Stomach (tissue), 9 donors: ENCODE results near the gene LYPD6B. TPM values are rescaled to one million over a fixed set of nuclear protein-coding genes. Genes with fewer than 3 reads are reported as not detected.

Source experiments
- DNase-seq, 2 donors: peaks; one replicate each; pipeline versions ENCODE4 v3.0.0 to v3.0.0-alpha.2; 2013 to 2019
- H3K27ac ChIP-seq, 5 donors: fragments of 200-600 bp in 4 of 5; sonication (generic) in 4 of 5; one replicate each; pipeline ENCODE4 v1.5.1; 2013 to 2019; ENCODE audit warnings: mild to moderate bottlenecking in 1 of 5, moderate library complexity in 1 of 5
- H3K27me3 ChIP-seq, 3 donors: fragments of 200-600 bp; sonication (generic); one replicate each; pipeline ENCODE4 v1.5.1; 2017 to 2019; ENCODE audit warnings: mixed run types in 1 of 3
- H3K36me3 ChIP-seq, 4 donors: fragments of 200-600 bp; sonication (generic); 1 replicate in 3 of 4; 2 replicates in 1 of 4; pipeline ENCODE4 v1.5.1; 2016 to 2019
- H3K4me1 ChIP-seq, 4 donors: fragments of 200-600 bp; sonication (generic); one replicate each; pipeline ENCODE4 v1.5.1; 2016 to 2019
- H3K4me3 ChIP-seq, 4 donors: fragments of 200-600 bp; sonication (generic) in 3 of 4; one replicate each; pipeline ENCODE4 v1.5.1; 2016 to 2019; ENCODE audit warnings: mild to moderate bottlenecking in 1 of 4
- H3K9me3 ChIP-seq, 4 donors: fragments of 200-600 bp; sonication (generic); one replicate each; pipeline ENCODE4 v1.5.1; 2016 to 2019
- CTCF ChIP-seq, 7 experiments: fragments of 450-650 bp in 4 of 7; fragments of 200-600 bp in 3 of 7; sonication (generic) in 3 of 7; IDR thresholded peaks; one replicate each; pipeline ENCODE4 v1.5.1; 2016 to 2019; ENCODE audit warnings: antibody characterized with exemption in 7 of 7, control low read depth in 2 of 7, mild to moderate bottlenecking in 1 of 7
- EP300 ChIP-seq: sonication (generic); formaldehyde crosslinking; IDR thresholded peaks from one replicate; pipeline ENCODE4 v1.6.1; 2017; ENCODE audit warnings: antibody characterized with exemption
- POLR2A ChIP-seq, 4 donors: fragments of 450-650 bp; IDR thresholded peaks; one replicate each; pipeline ENCODE4 v1.6.1; 2016; ENCODE audit warnings: antibody characterized with exemption in 4 of 4, control low read depth in 2 of 4, mild to moderate bottlenecking in 1 of 4, moderate library complexity in 1 of 4
- POLR2AphosphoS5 ChIP-seq, 3 donors: sonication (generic); formaldehyde crosslinking; IDR thresholded peaks; one replicate each; pipeline ENCODE4 v1.6.1; 2016; ENCODE audit warnings: antibody characterized with exemption in 3 of 3
- WGBS, 5 donors: extraction: QIAGEN DNeasy Blood & Tissue Kit in 3 of 5; methylation state at CpG; one replicate each; pipeline versions ENCODE4 v1.1.5 to v1.1.7; 2013 to 2018; 5-methylcytosine and 5-hydroxymethylcytosine counted together
- intact Hi-C: fragments of 100-400 bp; cut with DNase I; formaldehyde crosslinking; loops from one replicate; pipeline ENCODE4 v1.15.1; 2023; ENCODE audit warnings: low total_unique reads
- polyA plus RNA-seq, 3 donors: library from polyadenylated mRNA; stranded (reverse); fragments of 200-250 nt; gene quantifications; one replicate each; pipeline ENCODE4 v1.2.3, GENCODE V29; 2013
- total RNA-seq, 5 donors: library from RNA; depleted of rRNA; stranded (reverse); fragments of >200 nt; gene quantifications; one replicate each; pipeline versions ENCODE4 v1.1.0 to v1.2.3, GENCODE V29; 2014 to 2016
- donor health status: healthy with polysubstance abuse.
- donor health status: Bipolar disorder and iron deficiency.
- donor health status: healthy.

LYPD6B gene
- total and polyA plus RNA-seq, 8 donors, result 10.9 to 88.7 (median 20.5) TPM; not detected in 1

DNA sequence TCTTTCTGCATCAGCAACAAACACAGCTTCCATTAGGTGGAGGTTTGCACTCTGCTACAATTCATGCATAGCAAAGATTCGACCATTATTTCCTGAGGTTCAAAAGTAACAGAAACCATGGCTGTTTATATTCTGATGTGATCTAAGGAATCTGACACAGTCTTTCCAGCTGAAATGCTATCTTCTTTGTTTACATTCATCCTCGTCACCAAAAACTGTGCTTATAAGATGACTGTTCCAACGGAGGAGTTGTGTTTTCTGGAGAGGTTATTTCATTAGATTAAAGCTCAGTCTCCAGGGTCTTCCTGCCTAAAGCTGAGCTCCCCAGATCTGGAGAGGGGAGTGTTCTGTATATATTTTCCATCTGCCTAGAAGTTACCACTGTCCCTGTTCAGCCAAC, 45.1 kb upstream of the LYPD6B start:
- no peaks in the 10 kb centered on the region for H3K9me3 ChIP-seq
- H3K27ac ChIP-seq, result no peak overlapping the region
- intact Hi-C loops, result no loop called here
- H3K27me3 ChIP-seq, result no peaks in the 10 kb centered on the region
- 54 to 69% (median 66%) methylated on average over 3 of the region's 3 CpGs for WGBS, 5 donors
- no peak for DNase-seq
- TF ChIP-seq POLR2AphosphoS5 (IDR thresholded peaks at IDR 0.05) (no peak), EP300 (no peak), CTCF (IDR thresholded peaks at IDR 0.05) (no peak), POLR2A (IDR thresholded peaks at IDR 0.05) (no peak)
- H3K4me1 ChIP-seq, result no peaks in the 10 kb centered on the region
- no peak overlapping the region for H3K4me3 ChIP-seq
- H3K36me3 ChIP-seq, result no peaks in the 10 kb centered on the region

DNA sequence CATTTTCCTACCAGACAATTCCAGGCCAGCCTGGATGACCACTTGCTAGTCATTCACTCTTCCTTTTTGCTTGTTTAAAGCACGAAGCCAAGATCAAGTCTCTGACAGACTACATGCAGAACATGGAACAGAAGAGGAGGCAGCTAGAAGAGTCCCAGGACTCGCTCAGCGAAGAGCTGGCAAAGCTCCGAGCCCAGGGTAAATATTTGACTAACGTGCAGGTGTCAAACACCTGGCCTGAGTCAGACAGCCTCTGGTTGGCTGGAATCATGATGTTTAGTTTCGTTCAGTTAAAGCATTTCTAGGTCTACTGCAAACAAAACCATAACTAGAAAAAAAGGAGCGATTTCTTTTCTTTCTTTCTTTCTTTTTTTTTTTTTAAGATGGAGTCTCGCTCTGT, 44.2 kb upstream of the LYPD6B start:
- peak; percentile 66 to 70 for DNase-seq
- TF ChIP-seq EP300, result no peak
- TF ChIP-seq POLR2A (IDR thresholded peaks at IDR 0.05), result no peak
- TF ChIP-seq CTCF (IDR thresholded peaks at IDR 0.05), result no peak
- TF ChIP-seq POLR2AphosphoS5 (IDR thresholded peaks at IDR 0.05), result no peak
- Histone ChIP-seq H3K36me3 (no peaks in the 10 kb centered on the region), H3K4me1 (no peaks in the 10 kb centered on the region), H3K4me3 (no peak overlapping the region), H3K9me3 (no peaks in the 10 kb centered on the region), H3K27me3 (no peaks in the 10 kb centered on the region), H3K27ac (no peak overlapping the region)
- 36 to 73% (median 41%) methylated on average over 8 of the region's 8 CpGs for WGBS, 5 donors
- intact Hi-C loops, result no loop called here

DNA sequence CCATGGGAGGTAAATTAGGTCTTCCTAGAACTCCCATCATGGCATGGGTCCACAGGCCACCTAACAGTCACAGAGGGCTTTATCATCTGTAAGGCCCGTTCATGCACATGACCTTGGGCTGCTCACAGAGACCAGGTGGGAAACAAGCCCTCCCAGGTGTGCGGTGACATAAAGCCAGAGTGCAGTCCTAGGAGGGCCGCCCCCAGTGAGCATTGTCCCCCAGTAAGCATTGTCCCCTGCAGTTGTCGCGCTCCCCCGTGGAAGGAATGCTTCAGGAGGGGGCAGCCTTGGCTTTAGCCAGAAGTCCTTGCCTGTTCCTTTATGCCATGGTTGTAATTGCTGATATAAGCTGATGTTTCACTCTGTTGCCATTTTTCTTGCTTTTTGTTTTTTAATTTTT, 41.7 kb upstream of the LYPD6B start:
- WGBS, 5 donors, result 83 to 97% (median 89%) methylated on average over 6 of the region's 6 CpGs
- no peaks in the 10 kb centered on the region for H3K27me3 ChIP-seq
- intact Hi-C loops, result no loop called here

GRCh38 chr2:148998165-148998830, 40.2 kb upstream of the LYPD6B start:
- Histone ChIP-seq H3K4me3 (no peak overlapping the region), H3K27ac (no peak overlapping the region), H3K36me3 (no peaks in the 10 kb centered on the region), H3K27me3 (no peaks in the 10 kb centered on the region), H3K9me3 (no peaks in the 10 kb centered on the region), H3K4me1 (no peaks in the 10 kb centered on the region)
- TF ChIP-seq CTCF (IDR thresholded peaks at IDR 0.05) (no peak), POLR2AphosphoS5 (IDR thresholded peaks at IDR 0.05) (no peak), EP300 (no peak), POLR2A (IDR thresholded peaks at IDR 0.05) (no peak)
- 85 to 89% (median 89%) methylated on average over 10 to 16 of the region's 16 CpGs for WGBS, 5 donors
- DNase-seq, result no peak
- intact Hi-C loops, result no loop called here

More for the DNA sequence above, 41.7 kb upstream of the LYPD6B start:
- no peak for DNase-seq
- Histone ChIP-seq H3K4me3 (no peak overlapping the region), H3K9me3 (no peaks in the 10 kb centered on the region), H3K36me3 (no peaks in the 10 kb centered on the region), H3K27ac (no peak overlapping the region), H3K4me1 (no peaks in the 10 kb centered on the region)
- TF ChIP-seq POLR2AphosphoS5 (IDR thresholded peaks at IDR 0.05) (no peak), CTCF (IDR thresholded peaks at IDR 0.05) (no peak), POLR2A (IDR thresholded peaks at IDR 0.05) (no peak), EP300 (no peak)
